Left renal pelvis (tissue), 4 donors: ENCODE data around the gene PML. TPM values are rescaled to one million over a fixed set of nuclear protein-coding genes. Genes with fewer than 3 reads are reported as not detected.
A peak's percentile ranks its signal among the peaks of the same experiment; 100 is the strongest.

Source experiments
- DNase-seq, 4 donors: peaks; one replicate each; pipeline ENCODE4 v3.0.0-alpha.2; 2013; ENCODE audit warnings: low read depth in 4 of 4, low spot score in 3 of 4
- polyA plus RNA-seq, 4 donors: library from polyadenylated mRNA; unstranded; fragments of 120-200 nt; gene quantifications; one replicate each; pipeline ENCODE4 v1.2.1, GENCODE V29; 2013; ENCODE audit not compliant: insufficient read length in 4 of 4

Gene PML
- polyA plus RNA-seq, 4 donors = 25.8 to 40.1 (median 33.3) TPM

DNA sequence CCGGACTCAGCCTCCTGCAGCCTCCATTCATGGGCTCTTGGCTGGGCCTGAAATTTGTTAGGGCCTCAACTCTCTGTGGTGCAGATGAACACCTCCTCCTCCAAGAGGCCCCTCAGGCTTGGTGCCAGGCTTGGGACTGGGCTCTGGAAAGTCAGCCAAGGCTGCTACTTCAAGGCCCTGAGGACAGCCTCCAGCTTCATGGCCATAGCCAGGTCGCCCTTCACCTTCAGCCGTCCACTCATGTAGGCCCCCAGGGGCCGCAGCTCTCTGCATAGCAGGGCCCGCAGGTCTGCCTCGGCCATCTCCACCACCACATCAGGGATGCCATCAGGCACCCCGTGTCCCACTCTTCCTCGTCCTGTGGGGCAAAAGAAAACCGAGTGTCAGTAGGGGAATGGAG, 10.7 kb upstream of the PML start:
- no peak for DNase-seq

DNA sequence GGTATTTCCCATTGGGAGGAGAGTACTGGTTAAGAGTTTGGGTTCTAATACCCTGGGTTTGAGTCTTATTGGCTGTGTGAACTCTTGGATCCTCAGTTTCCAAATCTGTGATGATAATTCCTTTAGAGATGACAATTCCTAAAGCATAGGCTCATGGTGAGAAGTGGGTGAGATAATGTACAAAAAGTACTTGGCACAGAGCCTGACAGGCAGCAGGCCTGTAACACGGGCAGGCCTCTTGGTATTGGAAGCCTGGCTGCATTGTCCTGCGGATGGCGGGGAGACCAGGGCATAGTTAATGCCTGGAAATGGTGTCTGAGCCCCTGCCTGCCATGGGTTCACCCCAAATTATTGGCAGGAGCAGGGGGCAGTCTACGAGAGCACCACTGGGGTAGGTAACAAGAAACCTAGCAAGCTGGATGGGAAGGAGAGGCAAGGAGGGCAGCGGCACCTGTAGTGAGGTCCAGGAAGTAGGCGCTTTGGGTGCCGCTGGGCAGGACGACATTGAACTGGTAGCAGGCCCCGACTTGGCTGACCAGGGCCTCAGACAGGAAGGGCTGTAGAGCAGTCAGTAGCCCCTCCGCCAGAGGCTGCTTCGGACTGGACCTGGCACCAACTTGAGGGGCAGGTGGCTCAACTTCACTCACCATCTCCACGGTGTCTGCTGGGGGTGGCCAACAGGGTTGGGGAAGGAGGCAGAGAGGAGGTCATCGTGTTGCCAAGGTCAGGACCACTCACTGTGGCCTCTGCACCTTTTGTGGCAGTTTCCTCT, 10.1 kb upstream of the PML start:
- no peak for DNase-seq

DNA sequence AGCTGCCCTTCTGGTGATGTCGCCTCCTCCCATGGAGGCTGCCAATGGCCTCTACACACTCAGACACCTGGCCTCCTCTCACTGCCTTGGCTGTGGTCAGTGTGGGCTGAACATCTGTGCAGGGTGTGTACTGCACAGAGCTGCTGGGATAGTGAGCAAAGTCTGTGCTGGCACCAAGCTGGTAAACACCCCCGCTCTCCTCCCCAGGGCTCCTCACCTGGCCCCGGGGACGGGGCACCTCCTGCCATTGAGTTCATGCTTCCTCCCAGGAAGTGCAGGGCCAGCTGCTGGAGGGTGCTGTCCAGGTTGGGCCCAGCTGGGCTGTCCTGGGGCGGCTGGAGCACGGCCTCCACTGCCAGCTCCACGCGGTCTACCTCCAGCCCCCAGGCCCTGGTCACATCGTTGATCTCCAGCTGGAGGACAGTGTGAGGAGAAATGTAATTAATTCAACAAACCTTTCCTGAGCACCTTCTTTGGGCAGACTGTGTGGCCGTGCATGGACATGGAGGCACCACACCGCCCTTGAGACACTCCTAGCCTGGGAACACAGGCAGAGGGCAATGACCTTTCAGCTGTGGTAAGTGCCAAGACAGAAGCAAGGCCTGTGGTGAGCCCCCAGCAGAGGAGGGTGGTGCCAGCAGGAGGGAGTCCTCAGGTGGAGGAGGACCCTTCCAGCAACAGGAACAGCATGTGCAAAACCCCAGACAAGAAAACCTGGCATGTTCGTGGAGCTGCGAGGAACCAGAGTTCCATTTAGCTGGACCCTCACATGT, 9.2 kb upstream of the PML start:
- no peak for DNase-seq

DNA sequence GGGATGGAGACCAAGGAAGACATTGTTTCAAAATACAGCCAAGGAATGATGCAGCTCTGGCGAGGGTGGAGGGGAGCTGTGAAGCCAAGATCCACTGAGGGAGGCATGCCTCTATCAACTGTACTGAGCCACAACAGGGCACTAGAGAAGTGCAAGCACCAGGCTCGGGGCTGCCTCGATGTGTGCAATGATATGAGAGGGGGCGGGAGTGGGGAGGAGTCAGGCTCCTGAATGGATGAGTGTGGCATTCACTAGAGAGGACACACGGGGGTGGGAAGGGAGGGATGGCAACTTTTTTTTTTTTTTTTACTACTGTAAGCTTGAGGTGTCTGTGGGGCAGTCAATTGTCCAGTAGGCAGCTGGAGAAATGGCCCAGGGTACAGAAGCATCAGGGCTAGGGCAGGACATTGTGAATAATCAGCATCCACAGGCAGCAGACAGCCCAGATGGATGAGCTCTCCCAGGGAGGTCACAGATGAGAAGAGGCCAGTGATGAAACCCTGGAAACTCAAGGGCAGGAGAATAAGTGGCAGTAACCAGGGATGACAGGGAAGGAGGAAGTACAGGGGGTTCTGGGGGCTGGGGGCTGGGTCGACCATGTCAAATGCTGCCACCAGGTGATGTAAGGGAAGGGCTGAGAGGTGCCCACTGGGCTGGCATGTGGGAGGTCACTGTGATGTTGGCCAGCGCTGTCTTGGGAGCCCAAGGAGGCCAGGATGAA, 8.3 kb upstream of the PML start:
- DNase-seq = no peak

DNA sequence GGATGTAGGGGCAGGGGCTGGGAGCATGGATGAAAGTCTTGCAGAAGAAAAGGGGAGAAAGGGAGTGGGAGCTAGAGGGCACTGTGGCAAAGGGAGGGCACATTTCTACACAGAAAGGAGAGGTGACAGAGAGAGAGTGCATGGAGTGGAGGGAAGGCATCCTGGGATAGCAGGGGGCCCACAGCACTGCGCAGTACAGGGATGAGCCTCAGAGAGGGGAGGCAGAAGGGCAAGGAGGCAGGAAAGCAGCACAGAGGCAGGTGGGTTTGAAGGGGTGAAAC, 7.8 kb upstream of the PML start:
- no peak for DNase-seq

DNA sequence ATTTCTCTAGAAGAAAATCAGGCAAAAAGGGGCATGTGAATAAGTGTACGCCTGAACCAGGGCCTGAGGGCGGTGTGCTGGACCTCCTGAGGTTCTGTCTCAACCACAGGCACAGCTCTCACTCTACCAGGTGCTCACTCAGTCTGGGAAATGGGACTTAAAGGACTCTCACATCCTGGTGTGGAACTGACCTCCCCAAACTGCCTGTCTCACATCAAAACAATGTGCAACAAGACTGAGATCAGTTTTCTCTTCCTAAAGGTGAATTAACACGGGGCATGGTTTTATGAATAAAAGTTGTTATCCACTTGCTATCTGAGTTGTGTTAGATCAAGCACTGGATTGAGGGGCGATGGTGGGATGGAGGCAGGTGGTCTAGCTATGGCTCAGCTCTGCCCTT, 7.3 kb upstream of the PML start:
- DNase-seq = no peak

DNA sequence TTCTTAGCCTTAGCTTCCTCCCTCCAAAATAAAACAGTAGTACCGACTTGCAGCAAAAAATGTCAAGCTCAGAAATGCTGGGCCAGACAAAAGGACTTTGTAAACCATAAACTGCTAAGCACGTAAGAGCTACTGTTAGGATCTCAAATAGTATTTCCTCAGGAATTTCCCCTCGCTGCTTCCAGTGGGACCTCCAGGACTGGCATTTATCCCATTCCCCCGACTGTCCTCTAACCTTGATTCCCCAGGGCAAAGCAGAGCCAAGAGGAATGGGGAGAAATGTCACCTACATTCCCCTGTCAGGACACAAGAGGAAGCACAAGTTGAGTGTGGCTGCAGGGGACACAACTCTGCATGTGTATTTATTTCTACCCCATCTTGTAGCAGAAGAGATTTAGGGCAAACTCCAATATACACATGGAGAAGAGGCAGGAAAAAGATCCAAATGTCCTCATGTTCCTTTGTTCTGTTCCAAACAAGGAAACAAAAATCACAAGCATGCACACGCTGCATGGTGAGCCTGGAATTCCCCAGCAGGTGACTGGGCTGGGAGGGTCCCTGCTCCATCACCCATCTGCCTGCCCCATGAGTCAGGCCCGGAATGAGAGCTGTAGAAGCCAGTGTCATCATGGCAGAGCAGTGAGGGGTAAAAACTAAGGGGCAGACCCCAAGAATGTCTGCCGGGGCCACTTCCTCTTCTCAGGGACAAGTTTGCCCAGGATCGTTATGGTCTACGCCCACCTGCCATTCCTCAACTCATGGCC, 6.7 kb upstream of the PML start:
- no peak for DNase-seq

DNA sequence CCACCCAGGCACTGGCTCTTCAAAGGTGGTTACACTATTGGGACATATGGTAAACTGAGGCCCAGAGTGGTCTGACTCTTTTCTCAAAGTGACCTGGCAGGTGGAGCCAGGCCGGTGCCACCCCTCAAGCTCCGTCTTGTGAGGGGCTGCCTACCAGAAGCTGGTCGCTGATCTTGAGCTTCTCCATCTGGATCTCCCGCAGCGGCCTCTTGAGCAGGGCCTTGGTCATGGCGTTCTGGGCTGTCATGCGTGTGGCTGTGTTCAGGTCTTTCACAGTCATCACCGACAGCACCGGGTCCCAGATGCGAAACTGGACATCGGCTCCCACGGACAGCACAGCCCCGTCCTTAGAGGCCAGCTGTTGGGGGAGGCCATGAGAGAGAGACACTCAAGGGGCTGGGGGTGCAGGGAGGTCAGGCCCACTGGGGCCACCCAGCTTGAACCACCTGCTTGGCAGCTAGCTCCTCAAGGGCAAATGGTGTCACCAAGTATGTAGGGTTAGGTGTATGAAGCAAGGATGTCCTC, 6.0 kb upstream of the PML start:
- DNase-seq = no peak

DNA sequence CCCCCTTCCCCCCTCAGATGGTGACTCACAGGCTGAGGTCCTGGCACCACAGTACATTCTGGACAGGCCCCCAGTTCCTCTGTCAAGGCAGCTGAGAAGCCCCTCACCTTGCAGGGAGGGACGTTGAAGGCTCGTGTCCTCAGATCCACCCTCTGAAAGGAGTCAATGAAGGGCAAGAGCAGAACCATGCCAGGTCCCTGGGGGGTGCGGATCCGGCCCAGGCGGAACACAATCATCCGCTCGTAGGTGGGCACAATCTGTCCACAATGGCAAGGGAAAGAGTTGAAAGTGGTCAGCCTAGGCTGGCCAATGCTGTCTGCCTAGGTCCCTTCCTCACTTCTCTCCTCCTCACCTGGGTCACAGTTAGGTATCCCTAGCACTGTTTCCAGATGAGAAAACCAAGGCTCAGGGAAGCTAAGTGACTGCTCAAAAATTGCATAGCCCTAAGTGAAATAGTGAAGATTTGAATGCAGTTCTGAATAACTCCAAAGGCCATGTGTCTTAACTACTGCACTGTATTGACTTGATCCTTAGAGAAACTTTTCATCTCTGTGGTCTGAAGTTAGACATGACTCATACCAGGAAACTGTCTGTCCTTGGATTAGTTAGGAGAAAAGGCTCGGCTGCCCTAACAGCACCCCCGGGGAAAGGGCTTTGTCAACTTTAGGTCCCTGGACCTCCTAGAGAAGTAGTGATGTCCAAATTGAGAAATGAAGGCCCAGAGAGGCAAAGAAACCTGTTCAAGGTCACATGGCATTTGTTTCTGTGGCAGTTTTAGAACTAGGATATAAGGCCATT, 5.3 kb upstream of the PML start:
- no peak for DNase-seq

DNA sequence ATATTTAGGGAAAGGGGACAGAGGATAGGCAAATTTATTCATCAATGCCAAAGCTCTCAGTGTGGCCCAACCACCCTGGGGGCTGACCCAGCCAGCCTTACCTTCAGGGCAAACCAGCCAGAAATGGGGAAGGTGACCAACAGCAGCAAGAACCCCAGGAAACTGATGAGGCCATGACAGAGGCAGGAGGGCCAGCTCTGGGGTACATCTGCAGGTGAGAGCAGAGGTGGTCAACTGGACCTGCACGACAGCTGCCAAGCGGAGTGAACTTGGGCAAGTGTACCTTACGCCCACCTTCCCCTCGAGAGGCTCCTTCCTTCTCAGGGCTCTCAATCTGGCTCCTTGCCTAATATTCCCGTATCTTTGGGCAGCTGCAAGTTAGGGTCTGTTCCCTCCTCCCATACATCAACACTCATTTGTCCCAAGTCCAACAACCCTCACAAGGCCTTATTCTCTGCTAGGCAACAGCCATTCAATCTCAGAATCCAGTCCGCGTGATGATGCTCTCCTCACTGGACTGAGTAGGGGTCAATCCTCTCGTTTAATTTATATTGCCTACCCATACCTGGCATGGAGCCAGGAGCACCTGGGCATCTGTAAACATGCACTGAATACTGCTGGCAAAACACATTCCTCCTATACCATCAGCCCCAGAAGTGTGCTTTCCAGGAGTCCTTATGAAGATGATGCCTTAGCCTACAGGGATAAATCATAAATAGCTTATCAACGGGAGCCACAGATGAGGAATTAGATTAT, 4.1 kb upstream of the PML start:
- DNase-seq = no peak

DNA sequence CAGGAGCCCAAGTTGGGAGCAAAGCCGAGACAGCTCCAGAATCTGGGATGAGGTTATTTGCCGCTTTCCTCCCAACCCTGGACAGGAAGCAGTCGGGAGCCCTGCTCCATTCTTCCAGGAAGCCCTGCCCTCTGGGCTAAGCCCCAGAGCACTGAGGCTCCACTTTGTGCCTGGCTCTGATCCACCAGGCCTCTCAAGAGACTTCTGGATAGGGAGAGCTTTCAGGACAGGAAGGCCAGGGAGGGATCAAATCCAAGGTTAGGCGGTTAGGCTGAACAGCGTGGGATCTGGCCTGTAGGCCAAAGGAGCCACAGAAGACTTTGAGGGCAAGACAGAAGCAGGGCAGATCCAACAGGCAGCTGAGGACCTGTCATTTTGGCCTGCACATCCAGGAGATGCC, 3.3 kb upstream of the PML start:
- DNase-seq = no peak

DNA sequence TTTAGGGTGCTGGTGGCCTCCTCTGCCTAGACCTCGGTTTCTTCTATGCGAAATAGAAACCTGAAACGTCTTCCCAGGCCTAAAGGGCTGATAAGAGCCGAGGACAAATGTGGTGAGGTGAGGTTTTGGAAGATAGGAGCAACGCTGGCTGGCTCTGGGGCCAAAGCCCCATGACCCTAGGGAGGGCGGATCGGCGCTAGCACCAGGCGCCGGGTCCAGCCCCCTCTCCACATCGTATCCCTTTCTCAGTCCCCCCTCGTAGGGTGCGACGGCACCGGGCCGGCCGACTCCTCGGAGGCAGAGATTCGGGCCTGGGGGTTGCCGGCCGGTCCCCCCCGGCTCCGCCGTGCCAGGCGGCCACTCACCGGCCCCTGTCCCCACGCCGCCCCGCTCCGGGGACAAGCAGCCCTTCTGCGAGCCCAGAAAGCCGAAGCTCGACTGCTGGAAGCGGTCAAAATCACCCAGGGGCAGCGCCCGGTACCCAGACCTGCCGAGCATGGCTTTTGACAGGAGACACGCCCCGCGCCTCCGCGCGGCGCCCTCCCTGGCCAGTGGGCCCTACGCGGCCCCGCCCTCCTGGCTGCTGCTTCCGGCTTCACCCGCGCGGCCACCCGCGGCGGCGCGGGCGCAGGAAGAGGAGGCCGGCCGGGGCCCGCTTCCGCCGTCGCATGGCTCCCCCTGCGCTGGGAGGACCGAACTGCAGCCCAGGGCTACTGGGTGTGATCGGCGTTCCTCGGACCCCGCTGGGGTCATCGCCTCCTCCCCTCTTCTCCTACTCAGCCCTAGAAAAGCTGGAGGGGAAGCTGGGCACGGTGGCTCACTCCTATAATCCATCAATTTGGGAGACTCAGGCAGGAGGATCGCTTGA, 2.6 kb upstream of the PML start, which contains the start of gene STOML1:
TSS of gene STOML1 (minus strand) at position 570 of the 868 bp plus-strand sequence. CDS start at position 498, 72 bp downstream.
- peak; percentile 79 to 87 (median 82) for DNase-seq

DNA sequence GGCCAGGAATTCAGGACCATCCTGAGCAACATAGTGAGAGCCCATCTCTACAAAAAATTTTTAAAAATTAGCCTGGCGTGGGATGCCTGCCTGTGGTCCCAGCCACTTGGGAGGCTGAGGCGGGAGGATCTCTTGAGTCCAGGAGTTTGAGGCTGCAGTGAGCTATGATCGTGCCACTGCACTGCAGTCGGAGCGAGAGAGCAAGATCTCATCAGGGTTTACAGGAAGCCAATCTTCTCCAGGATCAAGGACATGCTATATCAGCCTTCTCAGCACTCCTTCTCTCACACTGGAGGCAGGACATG, 2.0 kb upstream of the PML start:
- DNase-seq = no peak

DNA sequence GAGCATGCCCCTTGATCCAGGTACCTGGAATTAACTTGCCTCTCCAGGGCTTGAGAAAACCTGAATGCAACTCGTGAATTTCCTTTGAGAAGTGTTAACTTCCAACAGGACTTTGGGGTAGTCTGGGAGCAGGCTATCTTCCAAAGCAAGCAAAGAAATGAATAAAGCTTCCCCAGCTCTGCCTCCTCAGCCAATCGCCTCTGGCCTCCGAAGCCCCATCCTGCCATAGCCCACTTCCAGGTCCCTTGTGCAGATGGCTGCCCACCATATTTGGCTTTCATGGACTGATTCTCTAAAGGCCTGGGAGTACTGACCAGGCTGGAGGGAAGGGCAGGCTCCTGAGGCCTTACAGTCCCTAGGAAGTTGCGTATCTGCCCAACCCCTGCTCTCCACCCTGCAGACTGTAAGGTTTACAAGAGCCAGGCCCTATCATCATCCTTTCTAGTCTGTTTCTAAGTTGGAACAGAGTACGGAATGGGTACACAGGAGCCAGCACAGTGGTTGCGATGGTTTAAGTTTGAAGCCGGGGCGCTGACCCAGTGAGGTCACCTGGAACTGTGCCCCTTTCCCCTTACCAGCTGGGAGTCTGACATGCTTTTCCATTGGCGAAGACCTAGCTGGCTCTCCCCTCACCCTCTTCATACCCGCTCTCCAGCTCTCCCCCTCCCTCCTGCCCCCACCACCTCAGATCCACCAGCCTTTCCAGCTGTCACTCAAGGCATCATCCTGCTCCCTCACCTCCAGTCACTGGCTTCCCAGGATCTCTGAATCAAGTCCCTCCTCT, 1.1 kb upstream of the PML start:
- DNase-seq = no peak

DNA sequence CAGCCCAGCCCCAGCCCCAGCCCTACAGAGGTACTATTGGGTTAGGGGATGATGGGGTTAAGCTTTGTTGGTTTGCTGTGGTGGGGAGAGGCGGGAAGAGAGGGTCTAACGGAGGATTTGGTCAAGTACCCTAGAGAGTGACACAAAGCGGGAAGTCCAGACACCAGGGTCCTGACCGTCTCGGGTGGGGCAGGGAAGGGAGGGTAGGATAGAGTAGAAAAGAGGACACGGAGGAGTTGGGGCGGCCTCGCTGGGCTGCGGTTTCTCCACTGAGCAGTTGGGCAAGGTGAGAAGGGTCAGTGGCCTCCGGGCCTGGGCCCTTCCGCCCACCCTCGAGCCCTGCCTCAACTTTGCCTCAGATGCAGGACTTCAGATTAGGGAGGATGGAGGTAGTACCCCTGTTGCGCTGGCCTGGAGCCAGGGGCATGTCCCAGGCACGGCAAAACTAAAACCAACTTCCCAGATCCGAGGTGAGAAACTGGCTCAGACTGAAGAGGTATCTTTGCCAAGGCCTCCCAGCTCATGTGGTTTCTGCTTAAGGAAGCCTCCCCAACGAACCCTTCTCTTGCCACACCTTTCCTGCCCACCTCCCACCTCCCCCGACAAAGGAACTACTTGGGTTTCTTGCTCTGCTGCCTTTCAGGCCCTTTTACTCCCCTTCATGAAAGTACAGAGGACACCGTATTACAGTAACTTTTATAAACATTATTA, 551 bp downstream of the PML start:
- no peak for DNase-seq

DNA sequence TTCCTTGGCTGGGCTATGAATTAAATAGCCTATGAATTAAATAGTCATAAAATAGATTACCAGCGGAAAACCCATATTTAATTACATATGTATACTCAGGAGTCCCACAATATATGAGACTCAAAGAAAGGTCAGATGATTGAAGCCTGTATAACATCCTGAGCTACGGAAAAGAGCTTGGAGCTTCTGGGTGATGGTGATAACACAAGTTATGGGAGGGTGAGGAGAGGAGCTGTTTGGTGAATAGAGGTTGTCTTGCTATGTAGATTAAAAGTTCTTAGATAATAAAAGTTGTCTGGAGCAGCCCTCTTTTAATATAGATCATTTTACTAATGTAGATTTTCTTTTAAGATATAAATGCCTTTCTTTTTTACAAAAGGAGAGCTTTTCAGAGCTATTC, 1.8 kb downstream of the PML start:
- DNase-seq = no peak

DNA sequence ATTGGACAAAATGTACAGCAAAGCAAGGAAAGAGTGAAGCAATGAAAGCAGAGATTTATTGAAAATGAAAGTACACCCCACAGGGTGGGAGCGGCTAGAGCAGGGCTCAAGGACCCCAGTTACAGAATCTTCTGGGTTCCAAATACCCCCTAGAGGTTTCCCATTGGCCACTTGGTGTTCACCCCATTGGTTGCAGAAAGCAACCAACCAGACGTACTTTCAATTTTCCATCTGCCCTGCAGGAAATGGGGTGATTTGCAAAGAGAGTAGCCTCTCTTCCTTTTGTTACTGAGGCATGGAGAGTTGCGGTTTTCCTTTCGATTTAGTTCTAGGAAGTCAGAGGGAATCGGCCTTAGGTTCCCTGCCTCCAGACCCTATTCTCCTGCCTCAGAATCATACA, 2.4 kb downstream of the PML start:
- DNase-seq = no peak
